Epithelial cell of proximal tubule (primary cell): ENCODE results near the gene ZP1. TPM values are rescaled to one million over a fixed set of nuclear protein-coding genes. Genes with fewer than 3 reads are reported as not detected.

ENCODE experiments used
- DNase-seq: peaks from one replicate; pipeline ENCODE4 v3.0.0-alpha.2; 2011; ENCODE audit warnings: low read depth
- H3K4me3 ChIP-seq: 2 replicates; pipeline ENCODE4 v1.5.1; 2011; ENCODE audit warnings: low read depth, mild to moderate bottlenecking, low read length
- total RNA-seq: library from RNA; depleted of rRNA; stranded (reverse); fragments of >200 nt; gene quantifications from 2 replicates; pipeline ENCODE4 v1.2.3, GENCODE V29; 2015
- TF ChIP-seq, protein P1 (sequence below): conservative IDR thresholded peaks from 2 replicates; pipeline ENCODE4 v1.5.1; 2012; ENCODE audit warnings: low read depth, mild to moderate bottlenecking, low read length

ZP1 gene
- total RNA-seq, 1 donor from 2014 or later, result not detected

DNA sequence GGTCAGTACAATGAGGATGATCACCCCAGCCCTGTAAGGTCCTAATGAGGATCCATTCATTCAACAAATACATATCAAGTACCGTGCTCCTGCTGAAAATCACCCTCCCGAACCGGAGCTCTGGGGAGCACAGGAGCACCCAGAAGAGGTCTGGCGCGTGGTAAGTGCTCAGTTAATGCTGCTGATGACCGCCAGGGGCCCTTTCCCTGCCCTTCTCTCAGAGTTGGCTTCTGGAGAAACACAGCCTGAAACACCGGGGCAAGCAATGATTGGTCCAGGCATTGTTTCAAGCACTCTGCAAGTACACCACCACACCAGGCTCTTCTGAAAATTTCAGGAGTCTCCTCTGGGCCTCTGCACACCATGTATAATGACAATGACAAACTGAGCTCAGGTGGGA, 29.2 kb upstream of the ZP1 start:
- DNase-seq, result no peak
- TF ChIP-seq, protein P1, sequence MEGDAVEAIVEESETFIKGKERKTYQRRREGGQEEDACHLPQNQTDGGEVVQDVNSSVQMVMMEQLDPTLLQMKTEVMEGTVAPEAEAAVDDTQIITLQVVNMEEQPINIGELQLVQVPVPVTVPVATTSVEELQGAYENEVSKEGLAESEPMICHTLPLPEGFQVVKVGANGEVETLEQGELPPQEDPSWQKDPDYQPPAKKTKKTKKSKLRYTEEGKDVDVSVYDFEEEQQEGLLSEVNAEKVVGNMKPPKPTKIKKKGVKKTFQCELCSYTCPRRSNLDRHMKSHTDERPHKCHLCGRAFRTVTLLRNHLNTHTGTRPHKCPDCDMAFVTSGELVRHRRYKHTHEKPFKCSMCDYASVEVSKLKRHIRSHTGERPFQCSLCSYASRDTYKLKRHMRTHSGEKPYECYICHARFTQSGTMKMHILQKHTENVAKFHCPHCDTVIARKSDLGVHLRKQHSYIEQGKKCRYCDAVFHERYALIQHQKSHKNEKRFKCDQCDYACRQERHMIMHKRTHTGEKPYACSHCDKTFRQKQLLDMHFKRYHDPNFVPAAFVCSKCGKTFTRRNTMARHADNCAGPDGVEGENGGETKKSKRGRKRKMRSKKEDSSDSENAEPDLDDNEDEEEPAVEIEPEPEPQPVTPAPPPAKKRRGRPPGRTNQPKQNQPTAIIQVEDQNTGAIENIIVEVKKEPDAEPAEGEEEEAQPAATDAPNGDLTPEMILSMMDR, result peak; percentile 5

DNA sequence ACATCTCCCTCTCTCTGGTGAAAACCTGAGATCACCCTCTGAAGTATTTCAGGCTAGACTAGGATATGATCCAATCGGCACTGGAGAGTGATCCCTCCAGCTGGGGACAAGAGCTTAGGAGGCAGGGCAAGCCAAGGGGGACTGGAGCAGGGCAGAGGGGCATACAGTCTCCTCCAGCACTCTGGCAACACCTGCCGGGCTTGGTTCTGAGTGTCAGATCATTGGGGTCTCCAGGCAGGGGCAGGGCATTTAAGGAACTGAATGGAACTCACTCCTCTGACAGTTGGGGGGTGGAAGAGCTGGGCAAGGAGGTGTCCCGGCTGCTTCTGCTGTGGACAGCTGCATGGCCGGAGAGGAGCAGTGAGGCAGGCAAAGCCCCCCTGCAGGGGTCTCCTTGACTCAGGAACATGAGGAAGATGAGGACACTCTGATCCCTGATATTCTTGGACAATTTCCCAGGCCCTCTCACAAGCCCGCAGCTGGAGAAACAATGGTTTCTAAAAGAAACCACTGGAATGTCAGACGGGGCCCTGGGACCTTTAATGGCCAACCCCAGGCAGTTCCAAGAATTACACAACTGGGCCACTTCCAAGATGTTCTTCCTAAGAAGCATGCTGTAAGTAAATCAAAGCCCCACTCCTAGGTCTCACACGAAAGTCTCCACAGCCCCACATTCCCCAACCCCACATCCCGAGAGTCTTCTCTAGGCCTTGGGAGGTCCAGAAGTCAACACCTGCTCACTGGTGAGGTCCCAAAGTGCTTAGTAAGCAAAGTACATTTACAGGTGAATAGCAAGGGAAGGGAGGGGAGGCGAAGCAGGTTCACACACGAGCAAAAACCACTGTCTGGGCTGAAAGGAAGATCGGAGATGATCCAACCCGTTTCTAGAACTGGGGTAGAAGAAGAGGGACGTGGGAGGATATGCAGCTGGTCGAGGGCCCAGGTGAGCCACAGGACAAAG, 26.6 kb upstream of the ZP1 start:
- TF ChIP-seq, protein P1, result no peak
- no peak overlapping the region for H3K4me3 ChIP-seq
- DNase-seq, result no peak

More for the DNA sequence above, 29.2 kb upstream of the ZP1 start:
- H3K4me3 ChIP-seq, result no peak overlapping the region

DNA sequence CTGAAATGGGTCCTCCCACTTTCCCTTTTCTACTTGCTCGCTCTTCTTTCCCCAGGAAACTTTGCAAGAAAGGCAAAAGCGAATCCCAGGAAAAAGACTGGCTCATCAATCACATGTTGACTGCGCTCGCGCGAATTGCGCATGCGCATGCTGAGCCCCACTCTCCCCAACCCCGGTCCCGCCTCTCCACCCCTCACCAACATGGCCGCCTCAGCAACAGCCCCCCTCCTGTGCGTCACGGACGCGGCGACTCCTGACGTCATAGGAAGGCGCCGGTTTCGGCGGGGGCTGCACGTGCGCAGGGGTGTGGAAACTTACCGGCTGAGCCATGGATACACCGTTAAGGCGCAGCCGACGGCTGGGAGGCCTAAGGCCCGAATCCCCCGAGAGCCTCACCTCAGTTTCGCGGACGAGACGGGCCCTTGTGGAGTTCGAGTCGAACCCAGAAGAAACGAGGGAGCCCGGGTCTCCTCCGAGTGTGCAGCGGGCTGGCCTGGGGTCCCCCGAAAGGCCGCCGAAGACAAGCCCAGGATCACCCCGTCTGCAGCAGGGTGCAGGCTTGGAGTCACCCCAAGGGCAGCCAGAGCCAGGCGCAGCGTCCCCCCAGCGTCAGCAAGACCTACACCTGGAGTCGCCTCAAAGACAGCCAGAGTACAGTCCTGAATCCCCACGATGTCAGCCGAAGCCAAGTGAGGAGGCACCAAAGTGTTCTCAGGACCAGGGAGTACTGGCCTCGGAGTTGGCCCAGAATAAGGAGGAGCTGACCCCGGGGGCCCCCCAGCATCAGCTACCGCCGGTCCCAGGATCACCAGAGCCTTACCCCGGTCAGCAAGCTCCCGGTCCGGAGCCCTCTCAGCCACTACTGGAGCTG, 25.3 kb upstream of the ZP1 start, which contains the start of gene CCDC86:
Gene CCDC86, plus strand, starts transcription at position 317 of the 871 bp plus-strand sequence. Its CDS starts 12 bp downstream, at position 329.
- peak; percentile 48 for DNase-seq
- peak within 1 kb of the TSS; percentile 99 for H3K4me3 ChIP-seq
- TF ChIP-seq, protein P1, result no peak

DNA sequence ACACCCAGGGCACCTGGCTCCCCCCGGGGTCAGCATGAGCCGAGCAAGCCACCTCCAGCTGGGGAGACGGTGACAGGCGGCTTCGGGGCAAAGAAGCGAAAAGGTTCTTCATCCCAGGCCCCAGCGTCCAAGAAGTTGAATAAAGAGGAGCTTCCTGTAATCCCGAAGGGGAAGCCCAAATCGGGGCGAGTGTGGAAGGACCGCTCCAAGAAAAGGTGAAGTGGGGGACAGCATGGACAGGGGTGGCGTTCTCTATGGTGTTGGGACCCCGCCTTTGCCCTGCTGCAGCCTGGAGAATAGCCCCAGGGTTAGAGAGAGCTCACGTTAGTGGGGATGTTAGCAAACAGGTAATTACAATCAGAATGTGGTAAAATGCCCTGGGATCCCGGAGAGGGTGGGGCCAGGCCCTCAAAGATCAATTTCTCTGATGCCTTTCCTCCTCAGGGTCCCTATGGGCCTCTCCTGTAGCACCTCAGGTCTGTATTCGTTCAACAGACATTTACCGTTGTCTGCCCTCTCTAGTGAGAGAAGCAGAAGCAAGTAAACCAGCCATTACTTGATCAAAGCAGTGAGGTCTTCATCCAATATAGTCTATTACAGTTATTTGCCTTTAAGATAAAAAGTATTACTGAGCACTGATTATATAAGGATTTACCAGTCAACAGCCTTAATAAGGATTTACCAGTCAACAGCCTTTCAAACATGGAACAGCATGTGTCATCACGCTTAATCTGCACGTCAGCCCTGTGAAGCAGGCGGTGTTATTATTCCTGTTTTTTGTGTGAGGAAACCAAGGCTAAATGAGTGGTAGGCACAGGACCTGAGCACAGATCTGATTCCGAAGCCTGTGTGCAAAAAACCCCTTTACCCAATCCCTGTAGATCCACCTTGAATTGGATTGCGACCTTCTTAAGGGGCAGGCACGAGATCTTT, 24.4 kb upstream of the ZP1 start:
- TF ChIP-seq, protein P1, result no peak
- DNase-seq, result no peak
- peak overlapping the region; percentile 99 for H3K4me3 ChIP-seq

DNA sequence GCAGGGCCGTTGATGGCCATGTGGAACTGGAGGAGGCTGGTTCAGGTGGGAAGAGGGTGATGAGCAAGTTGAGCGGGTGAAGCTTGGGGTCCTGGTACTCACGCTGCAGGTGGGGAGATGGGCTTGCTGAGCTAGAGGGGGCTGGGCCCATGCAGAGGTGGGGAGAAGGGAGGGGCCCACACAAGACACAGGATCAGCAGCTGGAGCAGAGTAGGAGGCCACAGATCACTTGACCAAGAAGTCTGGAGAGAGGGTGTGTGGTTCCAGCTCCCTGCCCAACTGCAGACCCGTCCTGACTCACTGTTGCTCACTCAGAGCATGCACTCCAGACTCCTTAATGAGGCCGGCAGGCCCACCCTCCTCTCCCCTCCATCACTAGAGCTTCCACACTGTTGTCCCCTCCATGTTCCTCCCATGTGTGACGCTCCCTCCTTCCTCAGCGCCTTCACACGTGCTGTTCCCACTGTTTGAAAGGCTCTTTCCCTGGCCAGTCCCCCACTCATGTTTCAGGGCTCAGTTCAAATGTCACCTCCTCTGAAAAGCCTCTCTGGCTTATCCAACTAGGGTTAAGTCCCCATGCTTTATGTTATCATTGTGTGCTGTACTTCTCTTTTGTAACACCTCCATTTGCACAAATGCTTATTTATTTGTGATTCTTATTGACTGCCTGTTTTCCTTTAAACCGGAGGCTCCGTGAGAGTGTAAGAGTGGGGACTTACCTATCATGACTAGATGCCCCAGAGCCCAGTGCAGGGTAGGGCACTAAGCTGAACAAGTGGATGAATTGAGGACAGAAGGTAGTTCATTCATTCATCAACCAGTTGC, 23.1 kb upstream of the ZP1 start:
- DNase-seq, result no peak
- TF ChIP-seq, protein P1, result no peak
- H3K4me3 ChIP-seq, result peak overlapping the region; percentile 99
